ENCODE data around the gene GNAT2.
A peak's percentile ranks its signal among the peaks of the same experiment; 100 is the strongest.

GNAT2 gene

GRCh38 chr1:109659997-109660690, 40.7 kb upstream of the GNAT2 start:
- Histone ChIP-seq H3K36me3 (ENCODE audit: insufficient read depth, insufficient read length, low read length) (no peaks in the 10 kb centered on the region), H3K27me3 (ENCODE audit: insufficient read depth, insufficient read length) (no peaks in the 10 kb centered on the region), H3K4me3 (ENCODE audit: insufficient read length, low read depth) (no peak overlapping the region), H3K9ac (ENCODE audit: insufficient read length, low read depth) (no peak overlapping the region), H3K4me1 (ENCODE audit: insufficient read depth, insufficient read length) (no peaks in the 10 kb centered on the region), H3K9me3 (ENCODE audit: insufficient read depth, low read length) (no peaks in the 10 kb centered on the region)
- DNase-seq (ENCODE audit: low read depth, low spot score) = no peak
- no peak for TF ChIP-seq ZNF274 (IDR thresholded peaks at IDR 0.05; ENCODE audit: low read depth, low read length)
- TF ChIP-seq YY1 (IDR thresholded peaks at IDR 0.05; ENCODE audit: insufficient read depth, insufficient read length) = no peak
- no peak for TF ChIP-seq SUZ12 (IDR thresholded peaks at IDR 0.05; ENCODE audit: extremely low read depth, insufficient read depth, insufficient read length)

- DNase-seq (ENCODE audit: low read depth, low spot score) = no peak
- H3K9ac ChIP-seq (ENCODE audit: insufficient read length, low read depth) = no peak overlapping the region
- TF ChIP-seq SUZ12 (IDR thresholded peaks at IDR 0.05; ENCODE audit: extremely low read depth, insufficient read depth, insufficient read length) (no peak), YY1 (IDR thresholded peaks at IDR 0.05; ENCODE audit: insufficient read depth, insufficient read length) (no peak), ZNF274 (IDR thresholded peaks at IDR 0.05; ENCODE audit: low read depth, low read length) (no peak)
Observed at GRCh38 chr1:109659145-109659544, 39.7 kb upstream of the GNAT2 start.

GRCh38 chr1:109658533-109659042, 39.2 kb upstream of the GNAT2 start:
- DNase-seq (ENCODE audit: low read depth, low spot score) = no peak
- TF ChIP-seq ZNF274 (IDR thresholded peaks at IDR 0.05; ENCODE audit: low read depth, low read length) (no peak), YY1 (IDR thresholded peaks at IDR 0.05; ENCODE audit: insufficient read depth, insufficient read length) (no peak), SUZ12 (IDR thresholded peaks at IDR 0.05; ENCODE audit: extremely low read depth, insufficient read depth, insufficient read length) (no peak)
- peaks cover 9% of the 10 kb centered on the region for H3K27me3 ChIP-seq (ENCODE audit: insufficient read depth, insufficient read length)
- H3K36me3 ChIP-seq (ENCODE audit: insufficient read depth, insufficient read length, low read length) = no peaks in the 10 kb centered on the region
- H3K4me1 ChIP-seq (ENCODE audit: insufficient read depth, insufficient read length) = no peaks in the 10 kb centered on the region
- H3K4me3 ChIP-seq (ENCODE audit: insufficient read length, low read depth) = no peak overlapping the region
- no peak overlapping the region for H3K9ac ChIP-seq (ENCODE audit: insufficient read length, low read depth)
- H3K9me3 ChIP-seq (ENCODE audit: insufficient read depth, low read length) = no peaks in the 10 kb centered on the region

More at GRCh38 chr1:109659145-109659544, 39.7 kb upstream of the GNAT2 start:
- Histone ChIP-seq H3K4me1 (ENCODE audit: insufficient read depth, insufficient read length) (no peaks in the 10 kb centered on the region), H3K9me3 (ENCODE audit: insufficient read depth, low read length) (no peaks in the 10 kb centered on the region), H3K36me3 (ENCODE audit: insufficient read depth, insufficient read length, low read length) (no peaks in the 10 kb centered on the region), H3K27me3 (ENCODE audit: insufficient read depth, insufficient read length) (peaks cover 8% of the 10 kb centered on the region), H3K4me3 (ENCODE audit: insufficient read length, low read depth) (no peak overlapping the region)

GRCh38 chr1:109657970-109658369, 38.6 kb upstream of the GNAT2 start:
- Histone ChIP-seq H3K27me3 (ENCODE audit: insufficient read depth, insufficient read length) (peaks cover 9% of the 10 kb centered on the region), H3K9ac (ENCODE audit: insufficient read length, low read depth) (no peak overlapping the region), H3K4me3 (ENCODE audit: insufficient read length, low read depth) (no peak overlapping the region), H3K36me3 (ENCODE audit: insufficient read depth, insufficient read length, low read length) (no peaks in the 10 kb centered on the region), H3K4me1 (ENCODE audit: insufficient read depth, insufficient read length) (no peaks in the 10 kb centered on the region), H3K9me3 (ENCODE audit: insufficient read depth, low read length) (no peaks in the 10 kb centered on the region)
- DNase-seq (ENCODE audit: low read depth, low spot score) = no peak
- TF ChIP-seq SUZ12 (IDR thresholded peaks at IDR 0.05; ENCODE audit: extremely low read depth, insufficient read depth, insufficient read length) = no peak
- TF ChIP-seq YY1 (IDR thresholded peaks at IDR 0.05; ENCODE audit: insufficient read depth, insufficient read length) = no peak
- no peak for TF ChIP-seq ZNF274 (IDR thresholded peaks at IDR 0.05; ENCODE audit: low read depth, low read length)

GRCh38 chr1:109657395-109657794, 38.0 kb upstream of the GNAT2 start:
- TF ChIP-seq ZNF274 (IDR thresholded peaks at IDR 0.05; ENCODE audit: low read depth, low read length) (no peak), YY1 (IDR thresholded peaks at IDR 0.05; ENCODE audit: insufficient read depth, insufficient read length) (no peak), SUZ12 (IDR thresholded peaks at IDR 0.05; ENCODE audit: extremely low read depth, insufficient read depth, insufficient read length) (no peak)
- no peaks in the 10 kb centered on the region for H3K9me3 ChIP-seq (ENCODE audit: insufficient read depth, low read length)

GRCh38 chr1:109655615-109656519, 36.5 kb upstream of the GNAT2 start, which contains the start of gene GSTM4:
Gene GSTM4 (plus strand): TSS chr1:109656099. CDS start chr1:109656390, 291 bp downstream.
- Histone ChIP-seq H3K4me3 (ENCODE audit: insufficient read length, low read depth) (peak within 1 kb of the TSS; percentile 71), H3K4me1 (ENCODE audit: insufficient read depth, insufficient read length) (no peaks in the 10 kb centered on the region), H3K9me3 (ENCODE audit: insufficient read depth, low read length) (no peaks in the 10 kb centered on the region), H3K27me3 (ENCODE audit: insufficient read depth, insufficient read length) (peaks cover 9% of the 10 kb centered on the region), H3K9ac (ENCODE audit: insufficient read length, low read depth) (peak within 1 kb of the TSS; percentile 76), H3K36me3 (ENCODE audit: insufficient read depth, insufficient read length, low read length) (no peaks in the 10 kb centered on the region)
- TF ChIP-seq YY1 (IDR thresholded peaks at IDR 0.05; ENCODE audit: insufficient read depth, insufficient read length) = no peak
- no peak for TF ChIP-seq ZNF274 (IDR thresholded peaks at IDR 0.05; ENCODE audit: low read depth, low read length)
- TF ChIP-seq SUZ12 (IDR thresholded peaks at IDR 0.05; ENCODE audit: extremely low read depth, insufficient read depth, insufficient read length) = no peak
- peak; percentile 71 for DNase-seq (ENCODE audit: low read depth, low spot score)

More at GRCh38 chr1:109657395-109657794, 38.0 kb upstream of the GNAT2 start:
- H3K9ac ChIP-seq (ENCODE audit: insufficient read length, low read depth) = no peak overlapping the region
- DNase-seq (ENCODE audit: low read depth, low spot score) = no peak
- H3K36me3 ChIP-seq (ENCODE audit: insufficient read depth, insufficient read length, low read length) = no peaks in the 10 kb centered on the region
- no peak overlapping the region for H3K4me3 ChIP-seq (ENCODE audit: insufficient read length, low read depth)
- H3K4me1 ChIP-seq (ENCODE audit: insufficient read depth, insufficient read length) = no peaks in the 10 kb centered on the region
- H3K27me3 ChIP-seq (ENCODE audit: insufficient read depth, insufficient read length) = peaks cover 9% of the 10 kb centered on the region

All from NT2/D1 (cell line).